Neural cell (in vitro differentiated cells): Measurements from ENCODE around the gene MAP7D1. TPM values are rescaled to one million over a fixed set of nuclear protein-coding genes. Genes with fewer than 3 reads are reported as not detected.

ENCODE experiments used
- H2AFZ ChIP-seq: fragments of 200-600, 300-800 bp; sonication (generic), shearing (Covaris generic); 2 replicates; pipeline ENCODE4 v1.6.0; 2014; ENCODE audit warnings: low read depth, mild to moderate bottlenecking, antibody characterized with exemption, low read length, moderate library complexity
- H3F3A ChIP-seq: fragments of 200-600 bp; shearing (Covaris generic); 2 replicates; pipeline ENCODE4 v1.6.1; 2016; ENCODE audit warnings: mild to moderate bottlenecking, moderate library complexity, mixed read lengths, antibody characterized with exemption, low read length; ENCODE audit not compliant: insufficient read depth, poor library complexity, severe bottlenecking
- H3K27ac ChIP-seq: fragments of 200-600, 300-800 bp; sonication (generic), shearing (Covaris generic); 2 replicates; pipeline ENCODE4 v1.5.1; 2014; ENCODE audit warnings: mild to moderate bottlenecking, low read length, moderate library complexity
- H3K27me3 ChIP-seq: fragments of 300-800, 200-600 bp; sonication (generic), shearing (Covaris generic); 2 replicates; pipeline ENCODE4 v1.6.0; 2014; ENCODE audit warnings: mild to moderate bottlenecking, low read depth, low read length, moderate library complexity; ENCODE audit not compliant: insufficient read depth
- H3K36me3 ChIP-seq: fragments of 300-800, 200-600 bp; sonication (generic), shearing (Covaris generic); 2 replicates; pipeline ENCODE4 v1.5.1; 2014; ENCODE audit warnings: mild to moderate bottlenecking, antibody characterized with exemption, low read length, moderate library complexity; ENCODE audit not compliant: insufficient read depth
- H3K4me2 ChIP-seq: fragments of 300-800, 200-600 bp; sonication (generic), shearing (Covaris generic); 2 replicates; pipeline ENCODE4 v1.6.0; 2014; ENCODE audit warnings: mild to moderate bottlenecking, low read length
- H3K4me3 ChIP-seq: fragments of 300-800, 200-600 bp; sonication (generic), shearing (Covaris generic); 2 replicates; pipeline ENCODE4 v1.5.1; 2014; ENCODE audit warnings: mild to moderate bottlenecking, low read length, moderate library complexity
- H3K79me2 ChIP-seq: fragments of 200-600 bp; shearing (Covaris generic); replicated peaks from 2 replicates; pipeline ENCODE4 v1.6.0; 2014; ENCODE audit warnings: mild to moderate bottlenecking, low read length, moderate library complexity; ENCODE audit not compliant: insufficient read depth
- H3K9ac ChIP-seq: fragments of 300-800, 200-600 bp; sonication (generic), shearing (Covaris generic); 2 replicates; pipeline ENCODE4 v1.6.1; 2016; ENCODE audit warnings: mild to moderate bottlenecking, low read length, mixed read lengths
- H3K9me2 ChIP-seq: fragments of 200-600 bp; shearing (Covaris generic); 2 replicates; pipeline ENCODE4 v1.6.1; 2016; ENCODE audit warnings: mild to moderate bottlenecking, low read length, mixed read lengths; ENCODE audit not compliant: insufficient read depth
- H3K9me3 ChIP-seq: fragments of 200-600, 300-800 bp; sonication (generic), shearing (Covaris generic); 2 replicates; pipeline ENCODE4 v1.6.1; 2016; ENCODE audit warnings: mild to moderate bottlenecking, mixed run types, low read length, moderate library complexity, mixed read lengths
- H4K20me1 ChIP-seq: fragments of 200-600 bp; shearing (Covaris generic); 2 replicates; pipeline ENCODE4 v1.6.1; 2016; ENCODE audit warnings: mild to moderate bottlenecking, mixed run types; ENCODE audit not compliant: insufficient read depth
- CTCF ChIP-seq: fragments of 450-650 bp; IDR thresholded peaks from 2 replicates; pipeline ENCODE4 v1.5.1; 2014; ENCODE audit warnings: antibody characterized with exemption, mild to moderate bottlenecking, moderate library complexity; ENCODE audit not compliant: poor library complexity, severe bottlenecking
- EP300 ChIP-seq: fragments of 450-650 bp; conservative IDR thresholded peaks from 2 replicates; pipeline ENCODE4 v1.6.1; 2014; ENCODE audit warnings: antibody characterized with exemption, mild to moderate bottlenecking, moderate library complexity; ENCODE audit not compliant: poor library complexity, severe bottlenecking
- EZH2 ChIP-seq: fragments of 200-600, 300-800 bp; shearing (Covaris generic), sonication (generic); IDR thresholded peaks from 2 replicates; pipeline ENCODE4 v1.6.1; 2014; ENCODE audit warnings: antibody characterized with exemption, low read length, borderline replicate concordance, mild to moderate bottlenecking; ENCODE audit not compliant: insufficient read depth, poor library complexity, severe bottlenecking
- MXI1 ChIP-seq: fragments of 450-650 bp; conservative IDR thresholded peaks from 2 replicates; pipeline ENCODE4 v1.6.1; 2014; ENCODE audit warnings: antibody characterized with exemption, mild to moderate bottlenecking; ENCODE audit not compliant: poor library complexity, severe bottlenecking
- POLR2AphosphoS5 ChIP-seq: IDR thresholded peaks from 2 replicates; pipeline ENCODE4 v1.6.1; 2012
- RAD21 ChIP-seq: fragments of 450-650 bp; conservative IDR thresholded peaks from 2 replicates; pipeline ENCODE4 v1.6.1; 2014; ENCODE audit warnings: antibody characterized with exemption, mild to moderate bottlenecking, moderate library complexity
- REST ChIP-seq: IDR thresholded peaks from 2 replicates; pipeline ENCODE4 v1.6.1; 2012; ENCODE audit warnings: borderline replicate concordance
- SMC3 ChIP-seq: fragments of 450-650 bp; conservative IDR thresholded peaks from 2 replicates; pipeline ENCODE4 v1.6.1; 2014; ENCODE audit warnings: antibody characterized with exemption, mild to moderate bottlenecking, moderate library complexity; ENCODE audit not compliant: poor library complexity
- TAF1 ChIP-seq: IDR thresholded peaks from 2 replicates; pipeline ENCODE4 v1.6.1; 2012; ENCODE audit warnings: low read depth
- polyA plus RNA-seq: library from polyadenylated mRNA; depleted of rRNA; stranded (reverse); fragments of >200 nt; gene quantifications from 2 replicates; pipeline ENCODE4 v1.2.3, GENCODE V29; 2014

The MAP7D1 gene
- polyA plus RNA-seq, 1 donor from 2014 or later = 142 TPM

GRCh38 chr1:36206323-36206858, 50.4 kb downstream of the MAP7D1 start:
- Histone ChIP-seq H3K9me2 (no peaks in the 10 kb centered on the region), H3K9me3 (no peaks in the 10 kb centered on the region), H3K4me3 (no peak overlapping the region), H2AFZ (no peak overlapping the region), H3K9ac (no peak overlapping the region), H3K36me3 (no peaks in the 10 kb centered on the region), H4K20me1 (no peaks in the 10 kb centered on the region), H3K79me2 (no peaks in the 10 kb centered on the region), H3K4me2 (no peak overlapping the region), H3K27me3 (no peaks in the 10 kb centered on the region), H3K27ac (no peak overlapping the region), H3F3A (no peaks in the 10 kb centered on the region)
- TF ChIP-seq CTCF = no peak
- TF ChIP-seq REST = no peak
- TF ChIP-seq TAF1 = no peak
- TF ChIP-seq EP300 = no peak
- no peak for TF ChIP-seq MXI1
- TF ChIP-seq SMC3 = no peak
- no peak for TF ChIP-seq POLR2AphosphoS5
- TF ChIP-seq RAD21 = no peak
- no peak for TF ChIP-seq EZH2

- Histone ChIP-seq H2AFZ (no peak overlapping the region), H3F3A (no peaks in the 10 kb centered on the region), H3K79me2 (no peaks in the 10 kb centered on the region), H3K27ac (no peak overlapping the region), H4K20me1 (no peaks in the 10 kb centered on the region), H3K9me3 (no peaks in the 10 kb centered on the region), H3K36me3 (no peaks in the 10 kb centered on the region), H3K9ac (no peak overlapping the region), H3K27me3 (no peaks in the 10 kb centered on the region), H3K9me2 (no peaks in the 10 kb centered on the region), H3K4me2 (no peak overlapping the region), H3K4me3 (no peak overlapping the region)
- TF ChIP-seq TAF1 (no peak), EZH2 (no peak), CTCF (no peak), POLR2AphosphoS5 (no peak), MXI1 (no peak), SMC3 (no peak), RAD21 (no peak), EP300 (no peak), REST (no peak)
These were observed 51.4 kb downstream of the MAP7D1 start for GRCh38 chr1:36207339-36207738.
